Right lobe of liver (tissue), 6 donors: ENCODE data around the gene SLC31A1. TPM values are rescaled to one million over a fixed set of nuclear protein-coding genes. Genes with fewer than 3 reads are reported as not detected.

Experiments
- ATAC-seq, 4 donors: fragments of 200-7000 bp; cut with Tn5 transposase; one replicate each; pipeline ENCODE4 v1.9.1; 2020; ENCODE audit warnings: mild to moderate bottlenecking in 4 of 4, moderate library complexity in 4 of 4
- DNase-seq, 3 donors: peaks; one replicate each; pipeline ENCODE4 v3.0.0-alpha.2; 2020
- H3K27ac ChIP-seq, 3 donors: fragments of 200-600 bp; one replicate each; pipeline ENCODE4 v1.8.0; 2022
- H3K27me3 ChIP-seq, 2 donors: fragments of 200-600 bp; one replicate each; pipeline ENCODE4 v1.8.0; 2022
- H3K36me3 ChIP-seq, 4 donors: fragments of 200-600 bp; sonication (generic) in 1 of 4; one replicate each; pipeline versions ENCODE4 v1.5.1 to v1.8.0; 2017 to 2022; ENCODE audit warnings: control low read depth in 1 of 4
- H3K4me1 ChIP-seq, 4 donors: fragments of 200-600 bp; sonication (generic) in 1 of 4; one replicate each; pipeline versions ENCODE4 v1.5.1 to v1.8.0; 2017 to 2022; ENCODE audit warnings: control low read depth in 1 of 4
- H3K4me3 ChIP-seq, 3 donors: fragments of 200-600 bp; one replicate each; pipeline ENCODE4 v1.8.0; 2022
- H3K9me3 ChIP-seq, 4 donors: fragments of 200-600 bp; sonication (generic) in 1 of 4; one replicate each; pipeline versions ENCODE4 v1.5.1 to v1.8.0; 2017 to 2022; ENCODE audit warnings: control low read depth in 1 of 4
- POLR2A ChIP-seq: fragments of 450-650 bp; IDR thresholded peaks from one replicate; pipeline ENCODE4 v1.6.1; 2017; ENCODE audit warnings: antibody characterized with exemption, mild to moderate bottlenecking
- WGBS: methylation state at CpG from one replicate; pipeline ENCODE4 v1.1.6; 2018; ENCODE audit warnings: low coverage, low lambda C conversion rate; ENCODE audit not compliant: insufficient coverage; ENCODE audit errors: missing lambda C conversion rate; 5-methylcytosine and 5-hydroxymethylcytosine counted together
- intact Hi-C, 2 donors: fragments of 100-400 bp; cut with DNase I; formaldehyde crosslinking; loops; one replicate each; pipeline versions ENCODE4 v1.11.2 to v1.14.1; 2022
- total RNA-seq, 6 experiments: library from RNA; depleted of rRNA in 2 of 6; stranded (reverse); fragments of >200 nt in 2 of 6; fragmentation: NEBNext Ultra II Directional in 3 of 6; extraction: Animal tissue kit (Norgen Biotek cat#: 25700) in 3 of 6; gene quantifications; one replicate each; pipeline versions ENCODE4 v1.1.0 to v1.2.4, GENCODE V29; 2016 to 2023
- TF ChIP-seq, protein P1 (sequence below), 4 donors: fragments of 200-600 bp in 3 of 4; fragments of 450-650 bp in 1 of 4; IDR thresholded peaks; one replicate each; pipeline versions ENCODE4 v1.5.1 to v1.8.0; 2016 to 2022; ENCODE audit warnings: antibody characterized with exemption in 4 of 4, mild to moderate bottlenecking in 2 of 4
- donor health status: DM: no; HTN: yes; CAD: no.
- donor health status: DM: no; HTN: no; CAD: no.
- donor health status: DM: no; HTN: no; CAD: no.
- donor health status: DM: no; HTN: yes; CAD: no.
- donor health status: DM: no; HTN: yes; CAD: no.

Gene SLC31A1
- total RNA-seq, 6 experiments from 2014 or later: 48.0 to 92.6 (median 71.5) TPM

DNA sequence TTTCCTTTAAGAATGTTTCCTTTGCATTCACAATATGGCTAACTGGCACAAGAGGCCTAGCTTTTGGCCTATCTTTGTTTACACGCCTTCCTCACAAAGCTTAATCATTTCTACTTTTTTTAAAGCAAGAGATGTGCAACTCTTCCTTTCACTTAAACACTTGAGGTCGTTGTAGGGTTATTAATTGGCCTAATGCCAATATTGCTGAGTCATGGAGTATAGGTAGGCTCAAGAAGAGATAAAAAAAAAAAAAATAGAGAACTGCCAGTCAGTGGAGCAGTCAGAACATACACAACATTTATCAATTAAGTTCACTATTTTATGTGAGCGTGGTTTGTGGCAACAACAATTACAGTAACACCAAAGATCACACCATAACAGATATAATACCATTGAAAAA, 6.2 kb upstream of the SLC31A1 start:
- peaks cover 0 to 17% (median 0%) of the 10 kb centered on the region in 4 donors for H3K4me1 ChIP-seq
- peak overlapping the region in 1 of 3 donors; percentile 13 for H3K27ac ChIP-seq
- intact Hi-C loops: no loop called here
- ATAC-seq: peak in 3 of 4 donors; percentile 29 to 42 (median 31)
- no peak for TF ChIP-seq POLR2A
- TF ChIP-seq, protein P1, sequence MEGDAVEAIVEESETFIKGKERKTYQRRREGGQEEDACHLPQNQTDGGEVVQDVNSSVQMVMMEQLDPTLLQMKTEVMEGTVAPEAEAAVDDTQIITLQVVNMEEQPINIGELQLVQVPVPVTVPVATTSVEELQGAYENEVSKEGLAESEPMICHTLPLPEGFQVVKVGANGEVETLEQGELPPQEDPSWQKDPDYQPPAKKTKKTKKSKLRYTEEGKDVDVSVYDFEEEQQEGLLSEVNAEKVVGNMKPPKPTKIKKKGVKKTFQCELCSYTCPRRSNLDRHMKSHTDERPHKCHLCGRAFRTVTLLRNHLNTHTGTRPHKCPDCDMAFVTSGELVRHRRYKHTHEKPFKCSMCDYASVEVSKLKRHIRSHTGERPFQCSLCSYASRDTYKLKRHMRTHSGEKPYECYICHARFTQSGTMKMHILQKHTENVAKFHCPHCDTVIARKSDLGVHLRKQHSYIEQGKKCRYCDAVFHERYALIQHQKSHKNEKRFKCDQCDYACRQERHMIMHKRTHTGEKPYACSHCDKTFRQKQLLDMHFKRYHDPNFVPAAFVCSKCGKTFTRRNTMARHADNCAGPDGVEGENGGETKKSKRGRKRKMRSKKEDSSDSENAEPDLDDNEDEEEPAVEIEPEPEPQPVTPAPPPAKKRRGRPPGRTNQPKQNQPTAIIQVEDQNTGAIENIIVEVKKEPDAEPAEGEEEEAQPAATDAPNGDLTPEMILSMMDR (IDR thresholded peaks at IDR 0.05): no peak
- no peaks in the 10 kb centered on the region for H3K9me3 ChIP-seq
- no peaks in the 10 kb centered on the region for H3K27me3 ChIP-seq
- DNase-seq: no peak
- H3K36me3 ChIP-seq: no peaks in the 10 kb centered on the region
- H3K4me3 ChIP-seq: no peak overlapping the region
- 63% methylated on average over 3 of the region's 3 CpGs for WGBS

DNA sequence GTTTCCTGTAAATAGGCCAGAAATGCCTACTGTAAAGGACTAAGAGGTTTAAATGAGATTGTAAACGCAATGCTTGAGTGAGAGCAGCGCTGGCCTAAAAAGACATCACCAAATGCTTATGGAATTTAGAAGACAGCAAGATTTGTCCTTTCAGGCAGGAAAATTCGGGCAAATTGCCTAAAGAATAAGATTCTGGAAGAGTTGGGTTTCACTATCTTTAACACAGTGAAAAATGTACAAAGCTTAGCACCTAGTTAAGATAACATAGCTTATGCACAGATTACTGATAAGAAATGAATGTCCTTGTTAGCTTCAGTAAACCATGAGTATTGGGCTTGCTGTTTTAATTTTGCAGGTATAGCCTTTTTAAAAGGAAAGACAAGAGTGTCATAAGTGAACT, 4.9 kb upstream of the SLC31A1 start:
- WGBS: 76% methylated on average over 3 of the region's 3 CpGs
- ATAC-seq: no peak
- no peaks in the 10 kb centered on the region for H3K9me3 ChIP-seq
- TF ChIP-seq POLR2A: no peak
- TF ChIP-seq, protein P1 (IDR thresholded peaks at IDR 0.05): no peak
- peaks cover 0 to 11% (median 0%) of the 10 kb centered on the region in 4 donors for H3K4me1 ChIP-seq
- intact Hi-C loops: no loop called here
- no peak overlapping the region for H3K4me3 ChIP-seq
- H3K27me3 ChIP-seq: no peaks in the 10 kb centered on the region
- no peaks in the 10 kb centered on the region for H3K36me3 ChIP-seq
- no peak overlapping the region for H3K27ac ChIP-seq
- no peak for DNase-seq

DNA sequence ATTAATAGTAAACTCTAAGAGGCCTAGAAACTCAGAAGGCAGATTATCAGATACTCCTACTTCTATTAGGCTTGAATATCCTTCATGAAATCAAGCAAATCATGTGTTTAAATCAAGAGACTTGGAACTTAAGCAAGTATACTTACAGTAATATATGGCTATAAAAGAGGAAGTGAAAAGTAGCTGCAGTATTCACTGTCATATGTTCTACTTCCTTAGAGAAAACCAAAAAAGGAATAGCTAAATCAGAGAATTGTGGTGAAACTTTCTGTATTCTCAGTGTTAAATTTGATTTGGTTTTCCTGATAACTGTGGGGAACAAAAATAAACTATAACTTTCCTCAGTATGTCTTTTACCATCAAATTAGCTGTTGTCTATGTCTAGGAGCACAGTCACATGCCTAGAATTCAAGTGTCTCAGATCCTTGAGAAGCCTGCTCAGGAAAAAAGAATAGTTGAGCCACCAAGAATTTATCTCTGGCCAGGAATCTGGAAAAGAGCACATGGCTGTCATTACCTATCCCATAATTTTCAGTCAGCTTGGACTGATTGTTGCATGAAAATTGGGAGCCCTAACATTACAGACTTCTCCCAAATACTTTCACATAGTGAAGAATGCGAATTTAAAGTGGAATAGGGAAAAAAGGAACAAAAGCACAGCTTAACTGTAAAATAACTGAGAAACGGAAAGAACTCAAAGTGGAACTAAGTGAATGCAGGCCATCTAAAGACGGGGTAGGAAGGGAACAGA, 2.0 kb upstream of the SLC31A1 start:
- Histone ChIP-seq H3K27ac (peak overlapping the region in 2 of 3 donors; percentile 7 to 80), H3K4me1 (peaks cover 0 to 29% (median 7%) of the 10 kb centered on the region in 4 donors), H3K4me3 (no peak overlapping the region), H3K27me3 (no peaks in the 10 kb centered on the region), H3K36me3 (no peaks in the 10 kb centered on the region), H3K9me3 (no peaks in the 10 kb centered on the region)
- no peak for ATAC-seq
- intact Hi-C loops: no loop called here
- no peak for DNase-seq
- TF ChIP-seq, protein P1 (IDR thresholded peaks at IDR 0.05): no peak
- TF ChIP-seq POLR2A: no peak
- 55% methylated on average over 3 of the region's 3 CpGs for WGBS

DNA sequence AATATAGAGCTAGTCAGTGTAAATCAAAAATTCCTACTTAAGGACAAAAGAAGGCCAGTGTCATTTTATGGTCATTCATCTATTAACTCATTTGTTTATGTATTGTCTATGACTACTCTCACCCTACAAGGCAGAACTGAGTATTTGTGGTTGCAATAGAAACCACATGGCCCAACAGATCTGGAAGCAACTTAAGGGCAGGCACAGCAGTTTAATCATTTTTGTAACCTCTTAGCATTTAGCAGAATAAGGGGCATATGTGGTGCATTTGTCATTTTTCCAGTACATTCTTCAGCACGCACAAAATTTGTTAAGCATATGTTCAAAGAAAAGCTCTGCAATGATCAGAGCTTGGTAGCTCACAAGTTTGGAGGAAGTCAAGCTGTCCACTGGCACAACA, 1.4 kb upstream of the SLC31A1 start:
- ATAC-seq (no peak), DNase-seq (no peak)
- peaks cover 0 to 34% (median 7%) of the 10 kb centered on the region in 4 donors for H3K4me1 ChIP-seq
- TF ChIP-seq POLR2A: no peak
- TF ChIP-seq, protein P1 (IDR thresholded peaks at IDR 0.05): no peak
- H3K36me3 ChIP-seq: peaks cover 0 to 6% (median 0%) of the 10 kb centered on the region in 4 donors
- no peaks in the 10 kb centered on the region for H3K9me3 ChIP-seq
- peak overlapping the region; percentile 53 to 91 (median 73) for H3K4me3 ChIP-seq
- H3K27me3 ChIP-seq: no peaks in the 10 kb centered on the region
- WGBS: 16% methylated on average over 1 of the region's 1 CpG
- peak overlapping the region in 2 of 3 donors; percentile 7 to 80 for H3K27ac ChIP-seq
- intact Hi-C loops: loop anchor here in 1 of 2 donors (5.0 kb wide), 1 partner anchor 47 kb away; no protein-coding TSS in a partner anchor
